Activated naive CD4-positive, alpha-beta T cell treated with anti-CD3 and anti-CD28 coated beads, Interleukin-2, amount 50 U/mL, for 24 hours (primary cell): ENCODE measurements around the gene NR2F1-AS1.
"Not testable (repeated sequence)": the region's sequence is repeated elsewhere in the genome, so short reads cannot be mapped to it uniquely, and the experiment has no call there.

Source experiments
- H3K27ac Mint-ChIP-seq: one replicate; pipeline ENCODE4 v1.8.0; 2021; ENCODE audit warnings: mild to moderate bottlenecking, mixed read lengths
- H3K27me3 Mint-ChIP-seq: one replicate; pipeline ENCODE4 v1.8.0; 2021; ENCODE audit warnings: mixed read lengths
- H3K36me3 Mint-ChIP-seq: one replicate; pipeline ENCODE4 v1.8.0; 2021; ENCODE audit warnings: mixed read lengths
- H3K4me1 Mint-ChIP-seq: one replicate; pipeline ENCODE4 v1.8.0; 2021; ENCODE audit warnings: mixed read lengths
- H3K4me3 Mint-ChIP-seq: one replicate; pipeline ENCODE4 v1.8.0; 2021; ENCODE audit warnings: mild to moderate bottlenecking, mixed read lengths
- H3K9me3 Mint-ChIP-seq: one replicate; pipeline ENCODE4 v1.8.0; 2021; ENCODE audit warnings: mixed read lengths

The NR2F1-AS1 gene

GRCh38 chr5:93394301-93394700 lies 186.7 kb downstream of the NR2F1-AS1 start:
- H3K4me3 Mint-ChIP-seq, result no peak overlapping the region
- peaks cover 6% of the 10 kb centered on the region for H3K27me3 Mint-ChIP-seq
- H3K9me3 Mint-ChIP-seq, result peaks cover 15% of the 10 kb centered on the region
- H3K4me1 Mint-ChIP-seq, result no peaks in the 10 kb centered on the region
- H3K27ac Mint-ChIP-seq, result no peak overlapping the region
- H3K36me3 Mint-ChIP-seq, result no peaks in the 10 kb centered on the region

GRCh38 chr5:93391169-93391568 lies 189.8 kb downstream of the NR2F1-AS1 start:
- not testable (repeated sequence) for H3K27ac Mint-ChIP-seq, H3K4me1 Mint-ChIP-seq, H3K9me3 Mint-ChIP-seq

GRCh38 chr5:93385655-93386054 lies 195.4 kb downstream of the NR2F1-AS1 start:
- Mint-ChIP-seq H3K4me1 (no peaks in the 10 kb centered on the region), H3K4me3 (no peak overlapping the region), H3K9me3 (no peaks in the 10 kb centered on the region), H3K27me3 (no peaks in the 10 kb centered on the region), H3K36me3 (no peaks in the 10 kb centered on the region), H3K27ac (no peak overlapping the region)

More at GRCh38 chr5:93391169-93391568, 189.8 kb downstream of the NR2F1-AS1 start:
- H3K4me3 Mint-ChIP-seq, H3K27me3 Mint-ChIP-seq, H3K36me3 Mint-ChIP-seq: not testable (repeated sequence)

- no peaks in the 10 kb centered on the region for H3K27me3 Mint-ChIP-seq
- H3K36me3 Mint-ChIP-seq, result no peaks in the 10 kb centered on the region
- no peak overlapping the region for H3K4me3 Mint-ChIP-seq
- no peaks in the 10 kb centered on the region for H3K9me3 Mint-ChIP-seq
- no peak overlapping the region for H3K27ac Mint-ChIP-seq
- H3K4me1 Mint-ChIP-seq, result no peaks in the 10 kb centered on the region
These were observed 196.0 kb downstream of the NR2F1-AS1 start for GRCh38 chr5:93384995-93385394.

GRCh38 chr5:93384026-93384425 lies 197.0 kb downstream of the NR2F1-AS1 start:
- no peaks in the 10 kb centered on the region for H3K9me3 Mint-ChIP-seq
- H3K27me3 Mint-ChIP-seq, result no peaks in the 10 kb centered on the region
- no peaks in the 10 kb centered on the region for H3K36me3 Mint-ChIP-seq
- no peak overlapping the region for H3K4me3 Mint-ChIP-seq
- no peaks in the 10 kb centered on the region for H3K4me1 Mint-ChIP-seq
- no peak overlapping the region for H3K27ac Mint-ChIP-seq

- no peak overlapping the region for H3K27ac Mint-ChIP-seq
- no peak overlapping the region for H3K4me3 Mint-ChIP-seq
- H3K4me1 Mint-ChIP-seq, result no peaks in the 10 kb centered on the region
- no peaks in the 10 kb centered on the region for H3K36me3 Mint-ChIP-seq
- H3K27me3 Mint-ChIP-seq, result no peaks in the 10 kb centered on the region
- H3K9me3 Mint-ChIP-seq, result no peaks in the 10 kb centered on the region
These were observed 198.7 kb downstream of the NR2F1-AS1 start for GRCh38 chr5:93382188-93382825.

GRCh38 chr5:93381057-93381456 lies 200.0 kb downstream of the NR2F1-AS1 start:
- H3K4me1 Mint-ChIP-seq, result no peaks in the 10 kb centered on the region
- no peaks in the 10 kb centered on the region for H3K36me3 Mint-ChIP-seq
- H3K9me3 Mint-ChIP-seq, result no peaks in the 10 kb centered on the region
- no peak overlapping the region for H3K4me3 Mint-ChIP-seq
- no peaks in the 10 kb centered on the region for H3K27me3 Mint-ChIP-seq
- no peak overlapping the region for H3K27ac Mint-ChIP-seq

- no peaks in the 10 kb centered on the region for H3K4me1 Mint-ChIP-seq
- no peaks in the 10 kb centered on the region for H3K27me3 Mint-ChIP-seq
- no peaks in the 10 kb centered on the region for H3K36me3 Mint-ChIP-seq
- H3K4me3 Mint-ChIP-seq, result no peak overlapping the region
- peaks cover 5% of the 10 kb centered on the region for H3K9me3 Mint-ChIP-seq
- H3K27ac Mint-ChIP-seq, result no peak overlapping the region
These were observed 202.9 kb downstream of the NR2F1-AS1 start for GRCh38 chr5:93378073-93378472.

- Mint-ChIP-seq H3K36me3 (no peaks in the 10 kb centered on the region), H3K27me3 (no peaks in the 10 kb centered on the region), H3K27ac (no peak overlapping the region), H3K4me3 (no peak overlapping the region), H3K4me1 (no peaks in the 10 kb centered on the region), H3K9me3 (peaks cover 12% of the 10 kb centered on the region)
These were observed 209.1 kb downstream of the NR2F1-AS1 start for GRCh38 chr5:93371893-93372292.

- Mint-ChIP-seq H3K36me3 (no peaks in the 10 kb centered on the region), H3K4me3 (no peak overlapping the region), H3K4me1 (no peaks in the 10 kb centered on the region), H3K27ac (no peak overlapping the region), H3K9me3 (peaks cover 3% of the 10 kb centered on the region), H3K27me3 (no peaks in the 10 kb centered on the region)
These were observed 216.6 kb downstream of the NR2F1-AS1 start for GRCh38 chr5:93364378-93364777.

- Mint-ChIP-seq H3K9me3 (no peaks in the 10 kb centered on the region), H3K36me3 (no peaks in the 10 kb centered on the region)
These were observed 220.5 kb downstream of the NR2F1-AS1 start for GRCh38 chr5:93360436-93361088.

GRCh38 chr5:93359960-93360305 lies 221.1 kb downstream of the NR2F1-AS1 start:
- no peaks in the 10 kb centered on the region for H3K36me3 Mint-ChIP-seq
- no peaks in the 10 kb centered on the region for H3K9me3 Mint-ChIP-seq
- H3K4me1 Mint-ChIP-seq, result no peaks in the 10 kb centered on the region
- no peak overlapping the region for H3K27ac Mint-ChIP-seq
- no peak overlapping the region for H3K4me3 Mint-ChIP-seq
- H3K27me3 Mint-ChIP-seq, result no peaks in the 10 kb centered on the region

More at GRCh38 chr5:93360436-93361088, 220.5 kb downstream of the NR2F1-AS1 start:
- Mint-ChIP-seq H3K4me3 (no peak overlapping the region), H3K27me3 (no peaks in the 10 kb centered on the region), H3K27ac (no peak overlapping the region), H3K4me1 (no peaks in the 10 kb centered on the region)
